Measurements from ENCODE around the gene MSMP. TPM values are rescaled to one million over a fixed set of nuclear protein-coding genes. Genes with fewer than 3 reads are reported as not detected.

MSMP gene
- total and polyA plus RNA-seq, 9 of the 15 experiments (the other 6 are each of a cell fraction or from before 2014, with no cell fraction given) = 0.60 TPM; not detected in 8

DNA sequence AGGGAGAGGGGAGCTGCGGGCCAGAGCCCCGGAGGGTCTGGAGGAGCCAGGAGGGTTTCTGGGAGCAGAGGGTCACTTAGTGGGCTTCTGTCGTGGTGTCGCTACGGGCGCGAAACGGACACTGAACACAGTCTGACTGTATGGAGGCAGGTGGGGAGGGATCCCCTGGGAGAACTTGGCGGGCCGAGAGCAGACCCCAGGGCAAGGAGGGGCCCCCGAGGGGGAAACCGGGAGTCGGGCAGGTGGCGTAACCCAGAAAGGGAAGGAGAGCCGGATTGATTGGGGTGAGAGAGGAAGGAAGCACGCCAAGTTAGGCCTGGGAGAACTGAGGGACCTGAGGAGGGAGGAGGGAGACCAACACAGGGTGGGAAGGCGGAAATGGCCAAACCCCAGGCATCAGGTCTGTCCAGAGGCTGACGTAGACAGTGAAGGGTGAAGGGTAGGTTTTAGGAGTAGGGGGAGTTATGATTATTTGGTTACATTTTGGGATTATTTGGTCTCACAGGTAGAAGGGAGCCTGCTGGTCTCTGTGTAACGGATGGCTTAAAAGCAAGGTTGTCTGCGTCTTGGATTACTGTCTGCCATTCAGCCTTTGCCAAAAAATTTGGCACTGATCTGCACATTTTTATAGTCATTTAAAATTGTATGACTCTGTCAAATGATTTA lies 3.3 kb upstream of the MSMP start (continued):
- TF ChIP-seq KDM5B (IDR thresholded peaks at IDR 0.05; ENCODE audit: insufficient replicate concordance, low read depth, low read length) = peak; percentile 35

GRCh38 chr9:35756275-35757225 lies 2.5 kb upstream of the MSMP start:
- peaks cover 19% of the 10 kb centered on the region; the same call in 2 of the 3 replicates for H3K36me3 ChIP-seq (ENCODE audit: control insufficient read depth, insufficient read depth, low read length)
- H3K4me2 ChIP-seq (ENCODE audit: insufficient read depth, low read length) = peak overlapping the region; percentile 86
- ChIA-PET CTCF (ENCODE audit: low intra/inter-chr PET ratio) (interaction anchor here (0.7 kb wide), 1 partner anchor 153 kb away, joined by 3 read pairs; no protein-coding TSS in a partner anchor), POLR2A (interaction anchor here (0.8 to 1.7 kb wide), 3 partner anchors 19 to 24 kb away, joined by 4 to 5 read pairs (median 4); partner anchors contain the start of genes CREB3 and TLN1)
- DNase-seq (ENCODE audit: extremely low read depth in 1 of 4, low spot score in 3 of 4) (peak; percentile 61 to 84 (median 65)), FAIRE-seq (peak; percentile 85), ATAC-seq (peak; percentile 91)
- H3K9ac ChIP-seq (ENCODE audit: insufficient read depth in 1 of 2, low read depth in 2 of 2, low read length in 2 of 2) = peak overlapping the region; percentile 92 to 98
- H3K9me1 ChIP-seq (ENCODE audit: control insufficient read depth, insufficient read depth, low read length) = no peaks in the 10 kb centered on the region
- intact Hi-C loops (cut with micrococcal nuclease) = no loop called here
- H3K27me3 ChIP-seq (ENCODE audit: control insufficient read depth in 2 of 2, insufficient read depth in 2 of 2, low read length in 2 of 2) = no peaks in the 10 kb centered on the region
- peak overlapping the region; percentile 91 for H3K27ac ChIP-seq (ENCODE audit: extremely low read depth, low read depth, low read length)
- no peaks in the 10 kb centered on the region for H4K20me1 ChIP-seq (replicated peaks; ENCODE audit: control insufficient read depth, insufficient read depth, low read length)
- peak overlapping the region; percentile 91 for H2AFZ ChIP-seq (ENCODE audit: low read depth, low read length)
- BruUV-seq (replicated peaks) = no TSS peak
- no peaks in the 10 kb centered on the region for H3K9me3 ChIP-seq (replicated peaks; ENCODE audit: control insufficient read depth, insufficient read depth, low read depth, low read length)
- in situ Hi-C loops (cut with MboI) = no loop called here
- H3K4me1 ChIP-seq (replicated peaks in 1 of 2; ENCODE audit: control insufficient read depth in 2 of 2, insufficient read depth in 2 of 2, low read length in 2 of 2) = peaks cover 4 to 9% of the 10 kb centered on the region in 2 experiments; a peak in 3 of 5 replicates
- 20% methylated on average over 13 of the region's 48 CpGs for WGBS (ENCODE audit: insufficient coverage, low coverage, missing lambda C conversion rate)
- H3K79me2 ChIP-seq (ENCODE audit: control insufficient read depth, insufficient read depth, low read length) = peaks cover 34% of the 10 kb centered on the region
- peak overlapping the region; percentile 89 for H3K4me3 ChIP-seq
- no peak for TF ChIP-seq ZNF324 (CRISPR knock-in tag; IDR thresholded peaks at IDR 0.05)
- TF ChIP-seq HDAC2 (IDR thresholded peaks at IDR 0.05) = 0 out of 2 replicates have a peak, but pooled peaks have one; percentile 39
- TF ChIP-seq SPI1 (IDR thresholded peaks at IDR 0.05; ENCODE audit: borderline replicate concordance, low read depth, low read length) = peak; percentile 54; the same call in 1 of the 2 replicates
- TF ChIP-seq, protein P1, sequence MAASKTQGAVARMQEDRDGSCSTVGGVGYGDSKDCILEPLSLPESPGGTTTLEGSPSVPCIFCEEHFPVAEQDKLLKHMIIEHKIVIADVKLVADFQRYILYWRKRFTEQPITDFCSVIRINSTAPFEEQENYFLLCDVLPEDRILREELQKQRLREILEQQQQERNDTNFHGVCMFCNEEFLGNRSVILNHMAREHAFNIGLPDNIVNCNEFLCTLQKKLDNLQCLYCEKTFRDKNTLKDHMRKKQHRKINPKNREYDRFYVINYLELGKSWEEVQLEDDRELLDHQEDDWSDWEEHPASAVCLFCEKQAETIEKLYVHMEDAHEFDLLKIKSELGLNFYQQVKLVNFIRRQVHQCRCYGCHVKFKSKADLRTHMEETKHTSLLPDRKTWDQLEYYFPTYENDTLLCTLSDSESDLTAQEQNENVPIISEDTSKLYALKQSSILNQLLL (CRISPR knock-in tag; IDR thresholded peaks at IDR 0.05; ENCODE audit: borderline replicate concordance) = no peak
- TF ChIP-seq CTBP1 (IDR thresholded peaks at IDR 0.05; ENCODE audit: borderline replicate concordance) = 0 out of 2 replicates have a peak, but pooled peaks have one; percentile 26
- TF ChIP-seq, protein P2, sequence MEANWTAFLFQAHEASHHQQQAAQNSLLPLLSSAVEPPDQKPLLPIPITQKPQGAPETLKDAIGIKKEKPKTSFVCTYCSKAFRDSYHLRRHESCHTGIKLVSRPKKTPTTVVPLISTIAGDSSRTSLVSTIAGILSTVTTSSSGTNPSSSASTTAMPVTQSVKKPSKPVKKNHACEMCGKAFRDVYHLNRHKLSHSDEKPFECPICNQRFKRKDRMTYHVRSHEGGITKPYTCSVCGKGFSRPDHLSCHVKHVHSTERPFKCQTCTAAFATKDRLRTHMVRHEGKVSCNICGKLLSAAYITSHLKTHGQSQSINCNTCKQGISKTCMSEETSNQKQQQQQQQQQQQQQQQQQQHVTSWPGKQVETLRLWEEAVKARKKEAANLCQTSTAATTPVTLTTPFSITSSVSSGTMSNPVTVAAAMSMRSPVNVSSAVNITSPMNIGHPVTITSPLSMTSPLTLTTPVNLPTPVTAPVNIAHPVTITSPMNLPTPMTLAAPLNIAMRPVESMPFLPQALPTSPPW (CRISPR knock-in tag; IDR thresholded peaks at IDR 0.05) = peak; percentile 72
- peak; percentile 44; the same call in 1 of the 2 replicates for TF ChIP-seq ATF3 (IDR thresholded peaks at IDR 0.05)
- TF ChIP-seq ATF3 (CRISPR knock-in tag; conservative IDR thresholded peaks at IDR 0.05) = no peak
- TF ChIP-seq ZFX (CRISPR knock-in tag; IDR thresholded peaks at IDR 0.05) = peak; percentile 80
- no peak for TF ChIP-seq SETDB1 (IDR thresholded peaks at IDR 0.05; ENCODE audit: low read length)
- no peak for TF ChIP-seq TEAD2 (tag; IDR thresholded peaks at IDR 0.05)
- no peak for TF ChIP-seq NFATC3 (IDR thresholded peaks at IDR 0.05)
- TF ChIP-seq EGR1 (conservative IDR thresholded peaks at IDR 0.05) = no peak
- no peak for TF ChIP-seq NCOA2 (IDR thresholded peaks at IDR 0.05; ENCODE audit: partially characterized antibody in 2 of 2)

Data from K562 (cell line).